Measurements from ENCODE around the gene TTC28.

GRCh38 chr22:28207281-28208030 is 472.2 kb downstream of the TTC28 start:
- no peak for TF ChIP-seq MYC (IDR thresholded peaks at IDR 0.05; ENCODE audit: low read depth, low read length)
- TF ChIP-seq, protein P1, sequence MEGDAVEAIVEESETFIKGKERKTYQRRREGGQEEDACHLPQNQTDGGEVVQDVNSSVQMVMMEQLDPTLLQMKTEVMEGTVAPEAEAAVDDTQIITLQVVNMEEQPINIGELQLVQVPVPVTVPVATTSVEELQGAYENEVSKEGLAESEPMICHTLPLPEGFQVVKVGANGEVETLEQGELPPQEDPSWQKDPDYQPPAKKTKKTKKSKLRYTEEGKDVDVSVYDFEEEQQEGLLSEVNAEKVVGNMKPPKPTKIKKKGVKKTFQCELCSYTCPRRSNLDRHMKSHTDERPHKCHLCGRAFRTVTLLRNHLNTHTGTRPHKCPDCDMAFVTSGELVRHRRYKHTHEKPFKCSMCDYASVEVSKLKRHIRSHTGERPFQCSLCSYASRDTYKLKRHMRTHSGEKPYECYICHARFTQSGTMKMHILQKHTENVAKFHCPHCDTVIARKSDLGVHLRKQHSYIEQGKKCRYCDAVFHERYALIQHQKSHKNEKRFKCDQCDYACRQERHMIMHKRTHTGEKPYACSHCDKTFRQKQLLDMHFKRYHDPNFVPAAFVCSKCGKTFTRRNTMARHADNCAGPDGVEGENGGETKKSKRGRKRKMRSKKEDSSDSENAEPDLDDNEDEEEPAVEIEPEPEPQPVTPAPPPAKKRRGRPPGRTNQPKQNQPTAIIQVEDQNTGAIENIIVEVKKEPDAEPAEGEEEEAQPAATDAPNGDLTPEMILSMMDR (IDR thresholded peaks at IDR 0.05; ENCODE audit: low read depth, low read length) = no peak

Data from NB4 (cell line).